ENCODE data around the gene KLLN. TPM values are rescaled to one million over a fixed set of nuclear protein-coding genes. Genes with fewer than 3 reads are reported as not detected.
A peak's percentile ranks its signal among the peaks of the same experiment; 100 is the strongest.
"Not testable (repeated sequence)": the region's sequence is repeated elsewhere in the genome, so short reads cannot be mapped to it uniquely, and the experiment has no call there.

KLLN gene
- total RNA-seq, 1 donor from 2014 or later: 0.82 TPM

- DNase-seq (ENCODE audit: low spot score in 2 of 2): no peak
- no peak for FAIRE-seq
Observed at GRCh38 chr10:87844837-87845623, 18.3 kb downstream of the KLLN start.

- DNase-seq (ENCODE audit: low spot score in 2 of 2) (no peak), FAIRE-seq (no peak)
Observed at GRCh38 chr10:87843714-87844113, 19.6 kb downstream of the KLLN start.

DNA sequence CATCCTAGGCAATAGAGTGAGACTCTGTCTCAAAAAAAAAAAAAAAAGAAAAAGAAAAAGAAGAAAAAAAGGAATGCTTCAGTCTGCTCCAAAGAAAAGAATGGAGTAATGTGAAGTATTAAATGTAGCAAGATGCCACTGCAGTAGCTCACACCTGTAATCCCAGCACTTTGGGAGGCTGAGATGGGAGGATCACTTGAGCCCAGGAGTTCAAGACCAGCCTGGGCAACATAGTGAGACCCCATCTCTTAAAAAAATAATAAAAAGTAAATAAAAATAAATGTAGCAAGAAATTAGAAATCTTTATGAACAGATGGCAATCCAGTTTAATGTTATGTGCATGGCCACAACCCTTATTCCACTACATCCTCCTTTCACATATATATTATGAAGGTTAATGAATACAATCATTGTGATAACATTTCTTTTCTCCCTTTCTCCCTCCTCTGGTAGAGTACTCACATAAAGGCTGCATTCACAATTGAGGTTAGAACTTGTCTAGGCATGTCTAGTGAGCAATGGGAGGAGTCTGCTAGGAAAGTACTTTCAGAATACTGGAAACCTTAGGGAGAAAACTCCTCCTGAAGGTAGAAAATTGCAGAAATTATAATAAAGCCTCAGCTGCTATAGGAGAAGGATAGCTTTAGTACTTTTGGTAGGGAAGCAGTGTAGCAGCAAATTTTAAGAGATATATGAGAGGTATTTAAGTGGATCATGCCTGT, 20.4 kb downstream of the KLLN start:
- FAIRE-seq: no peak
- no peak for DNase-seq (ENCODE audit: low spot score in 2 of 2)

- no peak for DNase-seq (ENCODE audit: low spot score in 2 of 2)
- no peak for FAIRE-seq
Observed at GRCh38 chr10:87842220-87842641, 21.1 kb downstream of the KLLN start.

DNA sequence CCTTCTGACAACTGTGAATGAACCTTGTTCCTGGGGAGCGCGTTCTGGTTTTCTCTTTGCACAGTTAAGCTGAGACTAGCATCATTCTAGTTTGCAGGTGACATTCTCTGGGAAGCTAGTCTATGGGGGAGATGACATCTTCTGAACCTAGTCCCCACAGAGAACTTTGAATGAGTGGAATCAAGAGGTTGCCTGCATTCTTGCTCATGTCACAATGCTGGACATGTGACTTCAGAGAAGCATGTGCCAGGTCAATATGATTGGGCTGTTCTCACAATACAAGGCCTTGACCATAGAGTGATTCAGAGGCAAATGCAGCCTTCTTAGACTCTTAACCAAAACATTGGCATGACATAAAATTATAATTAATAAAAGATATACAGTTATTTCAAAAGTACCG, 22.1 kb downstream of the KLLN start:
- FAIRE-seq (no peak), DNase-seq (ENCODE audit: low spot score in 2 of 2) (no peak)

DNA sequence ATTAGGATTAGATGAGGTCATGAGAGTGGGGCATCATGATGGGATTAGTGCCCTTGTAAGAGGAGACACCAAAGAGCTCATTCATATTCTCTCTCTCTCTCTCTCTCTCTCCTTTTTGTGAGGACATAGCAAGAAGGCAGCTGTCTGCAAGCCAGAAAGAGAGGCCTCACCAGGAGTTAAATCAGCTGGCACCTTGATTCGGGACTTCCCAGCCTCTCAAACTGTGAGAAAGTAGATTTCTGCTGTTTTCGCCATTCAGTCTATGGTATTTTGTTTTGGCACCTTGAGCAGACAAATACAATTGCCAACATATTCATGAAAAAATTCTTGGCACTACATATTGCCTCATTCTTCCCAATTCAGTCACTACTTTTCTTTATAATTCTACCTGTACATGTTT, 24.7 kb downstream of the KLLN start:
- FAIRE-seq: no peak
- no peak for DNase-seq (ENCODE audit: low spot score in 2 of 2)

DNA sequence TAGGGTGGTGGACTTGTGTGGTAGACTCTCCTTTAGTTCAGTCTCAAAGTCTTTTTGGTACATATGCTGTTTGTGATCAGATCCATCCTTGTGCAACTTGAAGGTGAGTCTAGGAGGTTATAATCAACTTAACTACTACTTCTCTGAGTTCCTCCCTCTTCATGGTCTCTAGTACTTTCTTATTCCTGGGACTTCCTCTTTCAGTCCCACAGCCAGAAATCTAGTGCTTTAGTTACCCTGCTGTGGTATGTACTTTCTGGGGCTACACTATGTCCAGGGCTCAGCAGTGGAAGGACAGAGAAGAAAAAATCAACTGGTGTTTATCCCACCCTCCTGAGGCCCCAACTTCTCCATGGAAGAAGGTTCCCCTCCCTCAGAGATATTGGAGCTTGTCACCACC, 25.9 kb downstream of the KLLN start:
- DNase-seq (ENCODE audit: low spot score in 2 of 2): no peak
- no peak for FAIRE-seq

- FAIRE-seq: no peak
Observed at GRCh38 chr10:87836098-87836497, 27.2 kb downstream of the KLLN start.

DNA sequence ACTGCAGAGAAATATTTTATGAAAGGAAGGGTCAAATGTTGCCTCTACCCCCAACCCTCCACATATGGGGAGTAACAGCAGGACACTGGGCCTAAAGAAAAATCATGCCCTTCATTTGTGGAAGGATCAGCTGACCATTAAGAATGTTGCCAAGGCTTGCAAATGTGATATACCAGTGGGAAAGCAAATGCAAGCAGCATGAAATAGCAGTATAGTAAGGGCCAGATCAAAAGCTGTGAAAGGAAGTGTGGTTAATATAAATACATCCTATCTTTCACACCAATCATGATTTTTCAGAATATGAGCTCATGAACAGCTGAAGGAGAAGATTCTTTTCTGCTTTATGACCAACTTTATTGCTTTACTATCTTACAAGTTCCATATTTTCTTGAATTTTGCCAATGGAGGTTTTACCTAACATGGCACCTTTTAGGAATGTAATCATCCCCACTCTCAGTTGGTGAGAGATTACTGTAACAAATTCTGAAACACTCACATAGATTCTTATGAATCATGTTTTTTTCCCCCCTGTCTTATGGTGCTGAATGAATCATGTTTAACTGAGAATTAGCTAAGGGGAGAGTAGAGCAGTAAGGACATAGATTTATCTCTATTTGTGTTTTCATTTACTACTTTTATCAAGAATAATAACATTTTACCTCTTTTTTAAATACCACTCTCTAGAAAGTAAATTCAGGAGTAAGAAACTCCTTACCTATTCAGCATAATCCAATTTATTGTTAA, 33.2 kb downstream of the KLLN start:
- FAIRE-seq: no peak
- no peak for DNase-seq (ENCODE audit: low spot score in 2 of 2)

More at GRCh38 chr10:87836098-87836497, 27.2 kb downstream of the KLLN start:
- DNase-seq (ENCODE audit: low spot score in 2 of 2): no peak

- FAIRE-seq; DNase-seq (ENCODE audit: low spot score in 2 of 2): not testable (repeated sequence)
Observed at GRCh38 chr10:87829051-87829450, 34.3 kb downstream of the KLLN start.

DNA sequence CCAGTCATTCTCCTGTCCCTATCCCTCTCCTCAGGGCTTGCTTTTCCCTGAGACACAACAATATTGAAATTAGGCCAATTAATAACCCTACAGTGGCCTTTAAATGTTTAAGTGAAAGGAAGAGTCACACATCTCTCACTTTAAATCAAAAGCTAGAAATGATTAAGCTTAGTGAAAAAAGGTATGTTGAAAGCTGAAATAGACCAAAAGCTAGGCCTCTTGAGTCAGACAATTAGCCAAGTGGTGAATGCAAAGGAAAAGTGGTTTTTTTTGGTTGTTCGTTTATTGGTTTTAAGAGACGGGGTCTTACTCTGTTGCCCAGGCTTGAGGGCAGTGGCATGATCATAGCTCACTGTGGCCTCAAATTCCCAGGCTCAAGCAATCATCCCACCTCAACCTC, 35.7 kb downstream of the KLLN start:
- no peak for FAIRE-seq
- DNase-seq (ENCODE audit: low spot score in 2 of 2): no peak

DNA sequence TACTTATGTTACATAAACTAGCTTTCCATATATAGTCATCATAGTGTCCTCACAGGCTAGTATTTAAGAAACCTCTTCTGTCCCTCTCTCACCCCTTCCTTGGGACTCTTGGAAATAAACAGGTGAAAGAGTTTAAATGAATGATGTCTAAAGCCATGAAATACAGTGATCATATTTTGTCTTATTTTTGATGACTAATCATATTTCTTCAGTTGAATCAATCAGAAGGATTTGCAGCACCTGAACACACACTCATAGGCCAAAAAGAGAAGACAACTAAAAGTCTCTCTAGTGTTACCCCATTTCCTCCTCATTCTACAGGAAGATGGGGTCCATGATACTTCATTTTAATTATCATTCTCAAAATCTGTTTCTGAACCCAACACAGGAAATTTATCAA, 36.7 kb downstream of the KLLN start:
- FAIRE-seq: no peak
- DNase-seq (ENCODE audit: low spot score in 2 of 2): no peak

GRCh38 chr10:87819289-87819585, 44.1 kb downstream of the KLLN start:
- FAIRE-seq: no peak
- DNase-seq (ENCODE audit: low spot score in 2 of 2): no peak

DNA sequence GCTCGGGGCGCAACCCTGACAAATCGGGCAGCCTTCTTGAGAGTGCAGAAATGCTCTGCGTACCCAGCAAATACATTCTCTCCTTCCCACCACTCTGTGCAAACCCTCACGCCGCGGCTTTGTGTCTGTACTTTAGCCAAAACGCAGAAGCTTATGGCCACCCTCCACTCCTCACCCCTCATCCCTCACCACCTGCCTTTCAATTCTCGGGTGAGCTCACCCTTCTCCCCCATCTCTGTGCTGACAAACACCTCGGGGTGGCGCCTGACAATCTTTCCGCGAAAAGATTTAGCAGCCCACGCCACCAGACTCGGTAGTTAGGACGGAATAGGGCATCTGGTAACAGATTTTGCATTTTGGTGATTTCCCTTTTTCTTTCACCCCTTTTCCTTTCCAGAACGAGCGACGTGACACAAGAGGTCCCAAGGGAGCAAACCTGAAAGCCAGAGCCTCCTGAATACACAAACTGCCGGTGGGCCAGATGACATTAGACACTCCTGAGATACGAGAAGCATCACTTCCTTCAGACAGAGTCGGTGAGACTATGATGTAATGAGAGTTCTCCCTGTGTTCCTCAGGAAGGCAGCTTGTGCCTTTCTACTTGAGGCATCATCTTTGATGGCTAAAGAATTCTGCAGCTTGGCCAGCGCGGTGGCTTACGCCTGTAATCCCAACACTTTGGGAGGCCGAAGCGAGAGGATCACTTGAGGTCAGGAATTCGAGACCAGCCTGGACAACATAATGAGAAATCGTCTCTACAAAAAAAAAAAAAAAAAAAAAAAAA, 44.6 kb downstream of the KLLN start:
- DNase-seq (ENCODE audit: low spot score in 2 of 2) (peak in 1 of 2 donors; percentile 12), FAIRE-seq (no peak)

DNA sequence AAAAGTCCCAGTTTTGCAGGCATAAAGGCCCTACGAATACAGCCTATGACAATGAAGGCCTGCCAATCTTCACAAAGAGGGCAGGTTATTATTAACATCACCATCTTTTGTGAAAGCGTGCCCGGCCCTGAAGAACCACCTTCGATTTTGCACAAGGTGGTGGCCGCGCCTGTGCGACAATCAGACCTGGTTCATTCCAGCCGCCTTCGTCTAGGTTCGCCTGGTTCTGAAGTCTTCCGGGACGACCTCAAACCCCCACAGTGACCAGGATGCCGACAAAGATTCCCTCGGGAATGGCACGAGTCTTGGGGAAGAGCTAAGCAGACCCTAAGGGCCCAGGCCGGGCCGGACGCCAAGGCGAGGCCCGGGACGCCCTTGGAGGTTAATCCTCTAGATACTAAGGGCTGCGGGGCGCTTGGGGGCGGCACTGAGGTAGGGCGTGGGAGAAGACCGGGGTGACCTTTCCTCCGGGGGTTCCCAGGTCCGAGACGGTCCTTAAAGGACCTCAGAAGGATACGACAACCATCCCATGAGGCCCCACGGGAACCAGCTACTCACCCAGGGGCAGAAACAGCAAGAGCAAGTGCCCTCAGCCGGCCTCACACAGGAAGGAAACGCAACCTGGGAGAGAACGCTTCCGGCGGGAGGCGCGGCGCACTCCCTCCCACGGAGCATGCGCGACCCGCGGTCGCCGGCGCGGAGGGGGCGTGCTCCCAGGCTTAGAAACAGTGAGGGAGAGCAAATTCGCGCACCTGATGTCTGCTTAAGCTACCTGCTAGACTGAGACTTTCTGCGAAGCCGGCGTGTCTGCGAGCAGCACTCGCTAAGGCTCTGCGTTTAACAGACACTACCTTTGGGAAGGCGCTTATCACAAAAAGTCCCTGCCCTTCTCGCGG, 45.5 kb downstream of the KLLN start, which contains the start of gene ATAD1:
ATAD1 (minus strand) TSS at position 618 of the 896 bp plus-strand sequence. CDS start 3,627 bp downstream, outside the sequence.
- FAIRE-seq (no peak), DNase-seq (ENCODE audit: low spot score in 2 of 2) (peak; percentile 55 to 75)

- FAIRE-seq (no peak), DNase-seq (ENCODE audit: low spot score in 2 of 2) (no peak)
Observed at GRCh38 chr10:87816898-87817608, 46.3 kb downstream of the KLLN start.

DNA sequence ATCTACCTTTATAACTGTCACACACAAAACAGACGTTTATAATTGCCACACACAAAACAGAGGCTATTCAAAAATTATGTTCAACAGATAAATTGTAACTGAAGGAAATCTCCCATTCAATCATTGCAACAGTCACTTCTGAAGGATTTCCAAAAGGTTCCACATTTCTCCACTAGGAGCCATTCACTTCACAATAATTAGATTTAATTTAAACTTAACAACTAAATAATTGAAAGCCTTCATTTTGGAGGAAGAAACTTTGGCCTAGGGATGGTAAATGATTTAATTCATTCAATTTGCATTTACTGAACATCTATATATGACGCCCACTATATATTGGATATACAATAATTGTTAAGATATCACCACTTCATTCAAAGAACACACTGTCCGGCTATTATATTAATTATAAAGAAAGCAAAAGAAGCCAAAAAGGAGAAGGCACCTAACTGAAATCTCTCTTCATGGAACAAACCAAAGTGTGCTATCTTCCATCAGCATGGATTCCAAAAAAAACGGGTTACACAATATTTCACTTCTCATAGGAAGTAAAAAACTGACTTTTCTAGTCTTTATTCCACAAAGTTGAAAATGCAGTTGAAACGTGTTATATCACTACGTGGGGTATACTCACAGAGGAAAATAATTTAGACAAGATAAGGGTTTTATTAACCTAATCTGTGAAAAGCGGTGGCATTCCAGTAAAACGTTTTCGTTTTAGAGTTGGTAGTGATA, 47.0 kb downstream of the KLLN start:
- FAIRE-seq (no peak), DNase-seq (ENCODE audit: low spot score in 2 of 2) (no peak)

All from frontal cortex (tissue), 4 donors.